Muscle layer of duodenum (tissue), 2 donors: ENCODE measurements around the gene TBCEL.

Source experiments
- H3K27ac ChIP-seq: one replicate; pipeline ENCODE4 v1.7.0; 2013; ENCODE audit warnings: mild to moderate bottlenecking, low read length
- H3K27me3 ChIP-seq: one replicate; pipeline ENCODE4 v1.7.0; 2013; ENCODE audit warnings: low read depth, mild to moderate bottlenecking, control low read depth, low read length
- H3K36me3 ChIP-seq, 2 donors: one replicate each; pipeline ENCODE4 v1.7.0; 2013; ENCODE audit warnings: low read length in 2 of 2, control low read depth in 1 of 2, mild to moderate bottlenecking in 1 of 2; ENCODE audit not compliant: insufficient read depth in 2 of 2, control insufficient read depth in 1 of 2
- H3K4me1 ChIP-seq, 2 donors: one replicate each; pipeline ENCODE4 v1.7.0; 2013; ENCODE audit warnings: low read length in 2 of 2, mild to moderate bottlenecking in 2 of 2, control low read depth in 1 of 2, moderate library complexity in 1 of 2; ENCODE audit not compliant: insufficient read depth in 2 of 2, control insufficient read depth in 1 of 2
- H3K4me3 ChIP-seq, 2 donors: one replicate each; pipeline ENCODE4 v1.7.0; 2013; ENCODE audit warnings: low read length in 2 of 2, low read depth in 1 of 2, mild to moderate bottlenecking in 1 of 2
- H3K9me3 ChIP-seq, 2 donors: one replicate each; pipeline ENCODE4 v1.7.0; 2013; ENCODE audit warnings: low read length in 2 of 2, control low read depth in 1 of 2, mild to moderate bottlenecking in 1 of 2; ENCODE audit not compliant: control insufficient read depth in 1 of 2
- donor health status: healthy.

Gene TBCEL

DNA sequence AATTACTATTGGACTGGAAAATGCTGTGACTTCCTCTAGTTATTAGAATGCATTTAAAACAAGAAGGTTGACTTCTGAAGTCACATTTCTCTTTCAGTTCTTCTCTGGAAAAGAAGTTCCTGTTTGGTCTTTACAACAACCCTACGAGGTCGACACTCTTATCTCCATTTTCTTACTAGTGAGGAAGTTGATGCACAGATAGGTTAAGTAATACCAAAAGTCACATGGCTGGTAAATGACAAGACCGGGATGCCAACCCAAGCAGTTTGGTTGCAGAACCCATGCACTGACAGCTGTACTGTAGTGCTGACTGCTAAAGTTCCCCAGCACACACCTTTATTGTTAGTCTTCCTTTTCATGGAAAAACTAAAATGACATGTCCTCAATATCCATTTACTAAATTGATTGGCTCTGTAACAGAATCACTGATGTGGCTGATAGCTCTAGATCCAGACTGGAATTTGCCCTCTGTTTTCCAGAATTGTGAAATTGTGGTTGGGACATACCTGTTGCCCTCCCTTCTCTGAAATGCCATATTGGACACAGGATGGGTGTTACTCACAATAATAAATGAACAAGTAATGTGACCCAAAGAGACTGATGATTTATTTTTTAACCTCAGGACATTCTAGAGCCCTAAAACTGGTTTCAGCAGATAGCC is 67.7 kb downstream of the TBCEL start:
- Histone ChIP-seq H3K9me3 (no peaks in the 10 kb centered on the region), H3K4me3 (no peak overlapping the region), H3K27me3 (no peaks in the 10 kb centered on the region), H3K36me3 (peaks cover 10 to 15% of the 10 kb centered on the region in 2 donors), H3K4me1 (no peaks in the 10 kb centered on the region), H3K27ac (no peak overlapping the region)

DNA sequence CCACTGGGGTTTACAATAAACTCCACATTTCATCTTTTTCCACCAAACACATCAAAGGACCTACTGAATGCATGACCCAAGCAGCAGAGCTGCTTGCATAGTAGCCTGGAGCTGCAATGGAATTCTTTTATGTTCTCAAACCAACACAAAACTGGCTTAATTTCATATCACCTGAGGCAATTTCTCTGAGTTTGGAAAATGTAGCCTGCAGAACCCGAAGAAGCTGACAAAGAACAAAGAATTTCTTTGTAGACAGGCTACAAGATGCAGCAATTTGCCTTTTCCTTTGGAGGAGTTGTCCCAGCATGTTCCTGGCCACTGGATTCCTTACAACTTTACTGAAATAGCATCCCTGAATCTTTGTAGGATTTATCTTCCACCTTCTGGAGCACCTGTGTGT is 71.7 kb downstream of the TBCEL start:
- Histone ChIP-seq H3K27ac (no peak overlapping the region), H3K27me3 (no peaks in the 10 kb centered on the region), H3K9me3 (no peaks in the 10 kb centered on the region), H3K36me3 (no peaks in the 10 kb centered on the region), H3K4me3 (no peak overlapping the region), H3K4me1 (no peaks in the 10 kb centered on the region)

DNA sequence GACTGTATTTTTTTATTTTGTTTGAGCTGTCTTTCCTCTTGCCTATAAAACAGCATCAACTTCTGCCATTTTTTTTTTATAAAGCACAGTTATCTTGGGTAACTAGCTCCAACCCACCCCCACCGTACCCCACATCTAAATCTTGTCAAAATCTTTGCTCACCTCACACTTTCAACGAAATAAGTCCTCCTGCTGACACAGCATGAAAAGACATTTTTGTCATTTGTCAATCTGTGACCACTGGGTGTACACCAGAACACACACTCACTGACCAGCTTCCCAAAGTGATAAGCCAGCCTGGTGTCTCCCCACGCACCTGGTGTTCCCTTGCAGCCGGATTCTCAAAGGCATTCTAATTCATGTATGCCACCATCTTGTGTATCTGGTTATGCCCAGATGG is 75.5 kb downstream of the TBCEL start:
- peaks cover 0 to 2% of the 10 kb centered on the region in 2 donors for H3K4me1 ChIP-seq
- H3K27me3 ChIP-seq, result no peaks in the 10 kb centered on the region
- H3K4me3 ChIP-seq, result no peak overlapping the region
- H3K9me3 ChIP-seq, result no peaks in the 10 kb centered on the region
- no peak overlapping the region for H3K27ac ChIP-seq
- H3K36me3 ChIP-seq, result no peaks in the 10 kb centered on the region

- Histone ChIP-seq H3K36me3 (no peaks in the 10 kb centered on the region), H3K27me3 (no peaks in the 10 kb centered on the region), H3K4me3 (no peak overlapping the region), H3K9me3 (no peaks in the 10 kb centered on the region), H3K27ac (no peak overlapping the region), H3K4me1 (peaks cover 0 to 5% of the 10 kb centered on the region in 2 donors)
Observed at GRCh38 chr11:121099885-121100284, 76.0 kb downstream of the TBCEL start.

GRCh38 chr11:121100943-121101342 is 77.0 kb downstream of the TBCEL start, which contains the start of gene TECTA:
TECTA (plus strand) TSS chr11:121101243; CDS start chr11:121102666, 1,423 bp downstream.
- H3K4me1 ChIP-seq, result peaks cover 0 to 15% of the 10 kb centered on the region in 2 donors
- H3K9me3 ChIP-seq, result no peaks in the 10 kb centered on the region
- no peak within 1 kb of the TSS for H3K4me3 ChIP-seq
- H3K27ac ChIP-seq, result no peak within 1 kb of the TSS
- no peaks in the 10 kb centered on the region for H3K36me3 ChIP-seq
- no peaks in the 10 kb centered on the region for H3K27me3 ChIP-seq

- Histone ChIP-seq H3K27ac (no peak overlapping the region), H3K4me3 (no peak overlapping the region), H3K27me3 (no peaks in the 10 kb centered on the region), H3K36me3 (no peaks in the 10 kb centered on the region), H3K4me1 (peaks cover 0 to 15% of the 10 kb centered on the region in 2 donors), H3K9me3 (no peaks in the 10 kb centered on the region)
Observed at GRCh38 chr11:121104312-121104762, 80.4 kb downstream of the TBCEL start.

DNA sequence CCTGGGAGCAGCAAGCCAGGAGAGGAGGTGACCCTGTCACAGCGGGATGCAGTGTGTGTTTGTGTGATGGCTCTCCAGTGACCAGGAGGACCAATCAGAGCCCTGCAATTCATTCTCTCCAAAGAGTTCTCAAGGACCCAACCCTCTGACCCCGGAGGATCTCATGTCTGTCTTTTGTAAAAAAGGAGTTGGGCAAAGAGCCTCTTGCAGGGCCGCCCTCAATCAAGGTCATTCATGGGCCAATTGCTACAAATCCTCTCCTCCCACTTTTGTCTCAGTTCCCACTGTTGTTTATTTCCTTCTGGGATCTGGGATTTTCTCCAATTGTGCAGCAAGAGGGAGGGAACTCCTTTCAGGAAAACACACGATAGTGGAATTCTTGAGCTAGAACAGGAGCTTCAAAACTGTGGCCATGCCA is 81.2 kb downstream of the TBCEL start:
- Histone ChIP-seq H3K36me3 (no peaks in the 10 kb centered on the region), H3K4me1 (peaks cover 0 to 15% of the 10 kb centered on the region in 2 donors), H3K27me3 (no peaks in the 10 kb centered on the region), H3K4me3 (no peak overlapping the region), H3K27ac (no peak overlapping the region), H3K9me3 (no peaks in the 10 kb centered on the region)

GRCh38 chr11:121105481-121106195 is 81.7 kb downstream of the TBCEL start:
- no peaks in the 10 kb centered on the region for H3K36me3 ChIP-seq
- H3K4me3 ChIP-seq, result no peak overlapping the region
- H3K9me3 ChIP-seq, result no peaks in the 10 kb centered on the region
- H3K4me1 ChIP-seq, result peaks cover 0 to 15% of the 10 kb centered on the region in 2 donors
- H3K27ac ChIP-seq, result no peak overlapping the region
- no peaks in the 10 kb centered on the region for H3K27me3 ChIP-seq

DNA sequence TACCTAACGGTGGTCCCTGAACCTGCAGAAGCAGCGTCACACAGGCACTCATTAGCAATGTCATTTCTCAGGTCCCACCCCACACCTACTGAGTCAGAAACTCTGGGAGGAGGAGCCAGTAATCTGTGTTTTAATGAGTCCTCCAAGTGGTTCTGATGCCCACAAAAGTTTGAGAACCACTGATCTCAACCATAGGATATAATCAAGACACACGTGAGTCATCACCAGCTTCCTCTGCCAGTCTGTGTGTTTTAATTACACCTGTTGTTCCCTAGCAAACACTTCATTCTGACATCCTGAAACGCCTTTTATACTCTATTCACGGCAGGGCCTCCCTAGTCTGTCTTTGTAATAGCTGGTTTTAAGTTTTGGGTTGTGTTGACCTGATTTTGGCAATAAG is 82.9 kb downstream of the TBCEL start:
- no peak overlapping the region for H3K4me3 ChIP-seq
- no peaks in the 10 kb centered on the region for H3K27me3 ChIP-seq
- H3K4me1 ChIP-seq, result peaks cover 0 to 15% of the 10 kb centered on the region in 2 donors
- no peaks in the 10 kb centered on the region for H3K36me3 ChIP-seq
- no peak overlapping the region for H3K27ac ChIP-seq
- no peaks in the 10 kb centered on the region for H3K9me3 ChIP-seq

- Histone ChIP-seq H3K27me3 (no peaks in the 10 kb centered on the region), H3K36me3 (no peaks in the 10 kb centered on the region), H3K4me3 (no peak overlapping the region), H3K27ac (no peak overlapping the region), H3K9me3 (no peaks in the 10 kb centered on the region), H3K4me1 (peaks cover 0 to 15% of the 10 kb centered on the region in 2 donors)
Observed at GRCh38 chr11:121108413-121108812, 84.5 kb downstream of the TBCEL start.

GRCh38 chr11:121109471-121109870 is 85.6 kb downstream of the TBCEL start:
- no peaks in the 10 kb centered on the region for H3K9me3 ChIP-seq
- H3K36me3 ChIP-seq, result no peaks in the 10 kb centered on the region
- no peak overlapping the region for H3K27ac ChIP-seq
- H3K27me3 ChIP-seq, result no peaks in the 10 kb centered on the region
- no peak overlapping the region for H3K4me3 ChIP-seq
- peaks cover 0 to 12% of the 10 kb centered on the region in 2 donors for H3K4me1 ChIP-seq
